GM23338 (cell line): Measurements from ENCODE around the gene NUDC. TPM values are rescaled to one million over a fixed set of nuclear protein-coding genes. Genes with fewer than 3 reads are reported as not detected.

Source experiments
- ATAC-seq: fragments of 200-7000 bp; cut with Tn5 transposase; 3 replicates; pipeline ENCODE4 v1.9.1; 2020
- DNase-seq: peaks from one replicate; pipeline ENCODE4 v3.0.0-alpha.2; 2015; ENCODE audit warnings: low spot score
- H2AFZ ChIP-seq: fragments of 200-600 bp; sonication (generic); 2 replicates; pipeline ENCODE4 v1.8.0; 2016; ENCODE audit warnings: antibody characterized with exemption, mild to moderate bottlenecking, moderate library complexity
- H3F3A ChIP-seq: fragments of 200-600 bp; sonication (generic); replicated peaks from 2 replicates; pipeline ENCODE4 v1.8.0; 2017; ENCODE audit warnings: antibody characterized with exemption, mixed run types, low read depth
- H3K27ac ChIP-seq: fragments of 200-600 bp; sonication (generic); 2 replicates; pipeline ENCODE4 v1.6.1; 2016; ENCODE audit warnings: low read depth
- H3K27me3 ChIP-seq: fragments of 200-600 bp; sonication (generic); 2 replicates; pipeline ENCODE4 v1.8.0; 2016; ENCODE audit warnings: mild to moderate bottlenecking, mixed run types, moderate library complexity; ENCODE audit not compliant: insufficient read depth
- H3K36me3 ChIP-seq: fragments of 200-600 bp; sonication (generic); 2 replicates; pipeline ENCODE4 v1.8.0; 2016; ENCODE audit warnings: mild to moderate bottlenecking; ENCODE audit not compliant: insufficient read depth
- H3K4me1 ChIP-seq: fragments of 200-600 bp; sonication (generic); 2 replicates; pipeline ENCODE4 v1.8.0; 2016; ENCODE audit warnings: mild to moderate bottlenecking, moderate library complexity; ENCODE audit not compliant: insufficient read depth
- H3K4me2 ChIP-seq: fragments of 200-600 bp; sonication (generic); 2 replicates; pipeline ENCODE4 v1.7.1; 2017; ENCODE audit warnings: mixed run types
- H3K4me3 ChIP-seq: fragments of 200-600 bp; sonication (generic); 2 replicates; pipeline ENCODE4 v1.6.1; 2016; ENCODE audit warnings: mixed run types
- H3K79me2 ChIP-seq: fragments of 200-600 bp; sonication (generic); replicated peaks from 2 replicates; pipeline ENCODE4 v1.8.0; 2017; ENCODE audit warnings: mild to moderate bottlenecking; ENCODE audit not compliant: insufficient read depth
- H3K9me2 ChIP-seq: fragments of 200-600 bp; sonication (generic); 2 replicates; pipeline ENCODE4 v1.8.0; 2017; ENCODE audit not compliant: insufficient read depth
- H4K20me1 ChIP-seq: fragments of 200-600 bp; sonication (generic); replicated peaks from 2 replicates; pipeline ENCODE4 v1.8.0; 2017; ENCODE audit warnings: mild to moderate bottlenecking; ENCODE audit not compliant: insufficient read depth
- H3K27ac Mint-ChIP-seq: 2 replicates; pipeline ENCODE4 v1.8.0; 2020; ENCODE audit warnings: inconsistent platforms, mild to moderate bottlenecking, moderate library complexity, mixed read lengths
- H3K27me3 Mint-ChIP-seq: 3 replicates; pipeline ENCODE4 v1.8.0; 2022; ENCODE audit warnings: low read depth, mild to moderate bottlenecking, moderate library complexity, mixed read lengths, inconsistent platforms; ENCODE audit not compliant: insufficient read depth, poor library complexity
- H3K36me3 Mint-ChIP-seq: 3 replicates; pipeline ENCODE4 v1.8.0; 2021; ENCODE audit warnings: low read depth, mild to moderate bottlenecking, inconsistent platforms, moderate library complexity, mixed read lengths
- H3K4me1 Mint-ChIP-seq: 3 replicates; pipeline ENCODE4 v1.8.0; 2020; ENCODE audit warnings: mild to moderate bottlenecking, inconsistent platforms, mixed read lengths
- H3K4me3 Mint-ChIP-seq: 3 replicates; pipeline ENCODE4 v1.8.0; 2021; ENCODE audit warnings: moderate library complexity, mild to moderate bottlenecking, inconsistent platforms, mixed read lengths
- H3K9me3 Mint-ChIP-seq: 3 replicates; pipeline ENCODE4 v1.8.0; 2020; ENCODE audit warnings: moderate library complexity, mild to moderate bottlenecking, inconsistent platforms, mixed read lengths
- CREB1 ChIP-seq: fragments of 250-450 bp; sonication (Bioruptor Pico); IDR thresholded peaks from 2 replicates; pipeline ENCODE4 v1.5.0; 2020; ENCODE audit warnings: low read depth, mild to moderate bottlenecking, moderate library complexity
- EZH2 ChIP-seq: fragments of 200-600 bp; sonication (generic); IDR thresholded peaks from one replicate; pipeline ENCODE4 v1.8.0; 2017; ENCODE audit warnings: antibody characterized with exemption, mild to moderate bottlenecking, low read depth; ENCODE audit not compliant: unreplicated experiment
- EZH2phosphoT487 ChIP-seq: fragments of 200-600 bp; sonication (generic); IDR thresholded peaks from one replicate; pipeline ENCODE4 v1.8.1; 2018; ENCODE audit warnings: antibody characterized with exemption; ENCODE audit not compliant: unreplicated experiment
- JUNB ChIP-seq: IDR thresholded peaks from one replicate; pipeline ENCODE4 v1.6.1; 2016; ENCODE audit warnings: antibody characterized with exemption; ENCODE audit not compliant: unreplicated experiment
- NANOG ChIP-seq: IDR thresholded peaks from 2 replicates; pipeline ENCODE4 v1.6.1; 2016; ENCODE audit warnings: antibody characterized with exemption, borderline replicate concordance
- POLR2AphosphoS5 ChIP-seq: IDR thresholded peaks from 2 replicates; pipeline ENCODE4 v1.6.1; 2016; ENCODE audit warnings: antibody characterized with exemption, low read depth
- STAT1 ChIP-seq: IDR thresholded peaks from one replicate; pipeline ENCODE4 v1.6.1; 2016; ENCODE audit warnings: antibody characterized with exemption; ENCODE audit not compliant: unreplicated experiment
- ZNF114 ChIP-seq: fragments of 250-450 bp; sonication (Bioruptor Pico); IDR thresholded peaks from 2 replicates; pipeline ENCODE4 v1.5.0; 2020; ENCODE audit warnings: mild to moderate bottlenecking, moderate library complexity
- ZNF331 ChIP-seq: fragments of 250-450 bp; sonication (Bioruptor Pico); IDR thresholded peaks from 2 replicates; pipeline ENCODE4 v1.5.0; 2020; ENCODE audit warnings: low read depth, mild to moderate bottlenecking, moderate library complexity
- polyA plus RNA-seq: library from polyadenylated mRNA; unstranded; fragments of >200 nt; fragmentation: Nextera tagmentation; extraction: Ambion mirVana; gene quantifications from 2 replicates; pipeline ENCODE4 v1.2.1, GENCODE V29; 2016
- total RNA-seq: library from RNA; depleted of rRNA; stranded (reverse); fragments of >200 nt; shearing (Covaris generic); gene quantifications from 2 replicates; pipeline ENCODE4 v1.2.3, GENCODE V29; 2014
- TF ChIP-seq, protein P1 (sequence below): IDR thresholded peaks from 2 replicates; pipeline ENCODE4 v1.6.1; 2016; ENCODE audit warnings: antibody characterized with exemption
- TF ChIP-seq, protein P2 (sequence below): IDR thresholded peaks from one replicate; pipeline ENCODE4 v1.6.1; 2018; ENCODE audit warnings: antibody characterized with exemption; ENCODE audit not compliant: unreplicated experiment
- TF ChIP-seq, protein P3 (sequence below), 2 experiments: fragments of 200-600 bp in 1 of 2; sonication (generic) in 1 of 2; conservative IDR thresholded peaks; 2 replicates each; pipeline versions ENCODE4 v1.5.1 to v1.6.1; 2016 to 2017; ENCODE audit warnings: antibody characterized with exemption in 2 of 2, low read depth in 2 of 2, mild to moderate bottlenecking in 2 of 2, moderate library complexity in 1 of 2
- TF ChIP-seq, protein P4 (sequence below): fragments of 250-450 bp; sonication (Bioruptor Pico); IDR thresholded peaks from 2 replicates; pipeline ENCODE4 v1.5.0; 2020; ENCODE audit warnings: mild to moderate bottlenecking, moderate library complexity

The NUDC gene
- total and polyA plus RNA-seq, 2 experiments from 2014 or later = 96.2 to 224 TPM

DNA sequence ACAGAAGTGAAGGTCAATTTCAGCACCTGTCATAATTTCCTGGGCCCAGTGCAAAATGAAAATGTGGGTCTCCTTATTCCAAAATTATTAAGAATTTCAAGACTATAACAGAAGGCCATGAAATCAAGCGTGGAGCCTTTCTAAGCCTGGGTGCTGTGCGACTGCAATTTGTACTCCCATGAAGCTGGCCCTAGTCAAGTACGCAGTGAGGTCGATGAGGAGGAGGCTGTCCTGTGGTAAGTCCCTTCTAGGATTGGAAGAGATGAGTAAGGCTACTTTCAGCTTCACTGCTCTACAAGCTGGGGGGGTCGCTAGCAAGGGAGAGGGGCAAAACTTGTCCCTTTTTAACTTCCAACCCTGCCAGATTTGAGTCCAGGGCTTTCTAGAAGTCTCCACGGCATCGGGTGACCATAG, 410 bp upstream of the NUDC start:
- peaks cover 23% of the 10 kb centered on the region for H3K36me3 ChIP-seq
- peak; percentile 38 for ATAC-seq
- H3K27me3 ChIP-seq = no peaks in the 10 kb centered on the region
- H3K27ac Mint-ChIP-seq = peak overlapping the region; percentile 98
- peaks cover 23% of the 10 kb centered on the region; the same call in 1 of the 2 replicates for H4K20me1 ChIP-seq
- H3K4me1 ChIP-seq = peaks cover 12% of the 10 kb centered on the region
- peak overlapping the region; percentile 97; the same call in 1 of the 2 replicates for H3K4me2 ChIP-seq
- TF ChIP-seq STAT1 = no peak
- no peak for TF ChIP-seq EZH2phosphoT487
- TF ChIP-seq, protein P1, sequence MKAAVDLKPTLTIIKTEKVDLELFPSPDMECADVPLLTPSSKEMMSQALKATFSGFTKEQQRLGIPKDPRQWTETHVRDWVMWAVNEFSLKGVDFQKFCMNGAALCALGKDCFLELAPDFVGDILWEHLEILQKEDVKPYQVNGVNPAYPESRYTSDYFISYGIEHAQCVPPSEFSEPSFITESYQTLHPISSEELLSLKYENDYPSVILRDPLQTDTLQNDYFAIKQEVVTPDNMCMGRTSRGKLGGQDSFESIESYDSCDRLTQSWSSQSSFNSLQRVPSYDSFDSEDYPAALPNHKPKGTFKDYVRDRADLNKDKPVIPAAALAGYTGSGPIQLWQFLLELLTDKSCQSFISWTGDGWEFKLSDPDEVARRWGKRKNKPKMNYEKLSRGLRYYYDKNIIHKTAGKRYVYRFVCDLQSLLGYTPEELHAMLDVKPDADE = no peak
- TF ChIP-seq NANOG = no peak
- TF ChIP-seq, protein P2, sequence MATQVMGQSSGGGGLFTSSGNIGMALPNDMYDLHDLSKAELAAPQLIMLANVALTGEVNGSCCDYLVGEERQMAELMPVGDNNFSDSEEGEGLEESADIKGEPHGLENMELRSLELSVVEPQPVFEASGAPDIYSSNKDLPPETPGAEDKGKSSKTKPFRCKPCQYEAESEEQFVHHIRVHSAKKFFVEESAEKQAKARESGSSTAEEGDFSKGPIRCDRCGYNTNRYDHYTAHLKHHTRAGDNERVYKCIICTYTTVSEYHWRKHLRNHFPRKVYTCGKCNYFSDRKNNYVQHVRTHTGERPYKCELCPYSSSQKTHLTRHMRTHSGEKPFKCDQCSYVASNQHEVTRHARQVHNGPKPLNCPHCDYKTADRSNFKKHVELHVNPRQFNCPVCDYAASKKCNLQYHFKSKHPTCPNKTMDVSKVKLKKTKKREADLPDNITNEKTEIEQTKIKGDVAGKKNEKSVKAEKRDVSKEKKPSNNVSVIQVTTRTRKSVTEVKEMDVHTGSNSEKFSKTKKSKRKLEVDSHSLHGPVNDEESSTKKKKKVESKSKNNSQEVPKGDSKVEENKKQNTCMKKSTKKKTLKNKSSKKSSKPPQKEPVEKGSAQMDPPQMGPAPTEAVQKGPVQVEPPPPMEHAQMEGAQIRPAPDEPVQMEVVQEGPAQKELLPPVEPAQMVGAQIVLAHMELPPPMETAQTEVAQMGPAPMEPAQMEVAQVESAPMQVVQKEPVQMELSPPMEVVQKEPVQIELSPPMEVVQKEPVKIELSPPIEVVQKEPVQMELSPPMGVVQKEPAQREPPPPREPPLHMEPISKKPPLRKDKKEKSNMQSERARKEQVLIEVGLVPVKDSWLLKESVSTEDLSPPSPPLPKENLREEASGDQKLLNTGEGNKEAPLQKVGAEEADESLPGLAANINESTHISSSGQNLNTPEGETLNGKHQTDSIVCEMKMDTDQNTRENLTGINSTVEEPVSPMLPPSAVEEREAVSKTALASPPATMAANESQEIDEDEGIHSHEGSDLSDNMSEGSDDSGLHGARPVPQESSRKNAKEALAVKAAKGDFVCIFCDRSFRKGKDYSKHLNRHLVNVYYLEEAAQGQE = no peak
- no peak for TF ChIP-seq ZNF114 (CRISPR knock-in tag)
- no peak for TF ChIP-seq EZH2
- TF ChIP-seq, protein P3, sequence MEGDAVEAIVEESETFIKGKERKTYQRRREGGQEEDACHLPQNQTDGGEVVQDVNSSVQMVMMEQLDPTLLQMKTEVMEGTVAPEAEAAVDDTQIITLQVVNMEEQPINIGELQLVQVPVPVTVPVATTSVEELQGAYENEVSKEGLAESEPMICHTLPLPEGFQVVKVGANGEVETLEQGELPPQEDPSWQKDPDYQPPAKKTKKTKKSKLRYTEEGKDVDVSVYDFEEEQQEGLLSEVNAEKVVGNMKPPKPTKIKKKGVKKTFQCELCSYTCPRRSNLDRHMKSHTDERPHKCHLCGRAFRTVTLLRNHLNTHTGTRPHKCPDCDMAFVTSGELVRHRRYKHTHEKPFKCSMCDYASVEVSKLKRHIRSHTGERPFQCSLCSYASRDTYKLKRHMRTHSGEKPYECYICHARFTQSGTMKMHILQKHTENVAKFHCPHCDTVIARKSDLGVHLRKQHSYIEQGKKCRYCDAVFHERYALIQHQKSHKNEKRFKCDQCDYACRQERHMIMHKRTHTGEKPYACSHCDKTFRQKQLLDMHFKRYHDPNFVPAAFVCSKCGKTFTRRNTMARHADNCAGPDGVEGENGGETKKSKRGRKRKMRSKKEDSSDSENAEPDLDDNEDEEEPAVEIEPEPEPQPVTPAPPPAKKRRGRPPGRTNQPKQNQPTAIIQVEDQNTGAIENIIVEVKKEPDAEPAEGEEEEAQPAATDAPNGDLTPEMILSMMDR (conservative IDR thresholded peaks at IDR 0.05; ENCODE audit: low read depth in 2 of 2) = no peak
- TF ChIP-seq, protein P4, sequence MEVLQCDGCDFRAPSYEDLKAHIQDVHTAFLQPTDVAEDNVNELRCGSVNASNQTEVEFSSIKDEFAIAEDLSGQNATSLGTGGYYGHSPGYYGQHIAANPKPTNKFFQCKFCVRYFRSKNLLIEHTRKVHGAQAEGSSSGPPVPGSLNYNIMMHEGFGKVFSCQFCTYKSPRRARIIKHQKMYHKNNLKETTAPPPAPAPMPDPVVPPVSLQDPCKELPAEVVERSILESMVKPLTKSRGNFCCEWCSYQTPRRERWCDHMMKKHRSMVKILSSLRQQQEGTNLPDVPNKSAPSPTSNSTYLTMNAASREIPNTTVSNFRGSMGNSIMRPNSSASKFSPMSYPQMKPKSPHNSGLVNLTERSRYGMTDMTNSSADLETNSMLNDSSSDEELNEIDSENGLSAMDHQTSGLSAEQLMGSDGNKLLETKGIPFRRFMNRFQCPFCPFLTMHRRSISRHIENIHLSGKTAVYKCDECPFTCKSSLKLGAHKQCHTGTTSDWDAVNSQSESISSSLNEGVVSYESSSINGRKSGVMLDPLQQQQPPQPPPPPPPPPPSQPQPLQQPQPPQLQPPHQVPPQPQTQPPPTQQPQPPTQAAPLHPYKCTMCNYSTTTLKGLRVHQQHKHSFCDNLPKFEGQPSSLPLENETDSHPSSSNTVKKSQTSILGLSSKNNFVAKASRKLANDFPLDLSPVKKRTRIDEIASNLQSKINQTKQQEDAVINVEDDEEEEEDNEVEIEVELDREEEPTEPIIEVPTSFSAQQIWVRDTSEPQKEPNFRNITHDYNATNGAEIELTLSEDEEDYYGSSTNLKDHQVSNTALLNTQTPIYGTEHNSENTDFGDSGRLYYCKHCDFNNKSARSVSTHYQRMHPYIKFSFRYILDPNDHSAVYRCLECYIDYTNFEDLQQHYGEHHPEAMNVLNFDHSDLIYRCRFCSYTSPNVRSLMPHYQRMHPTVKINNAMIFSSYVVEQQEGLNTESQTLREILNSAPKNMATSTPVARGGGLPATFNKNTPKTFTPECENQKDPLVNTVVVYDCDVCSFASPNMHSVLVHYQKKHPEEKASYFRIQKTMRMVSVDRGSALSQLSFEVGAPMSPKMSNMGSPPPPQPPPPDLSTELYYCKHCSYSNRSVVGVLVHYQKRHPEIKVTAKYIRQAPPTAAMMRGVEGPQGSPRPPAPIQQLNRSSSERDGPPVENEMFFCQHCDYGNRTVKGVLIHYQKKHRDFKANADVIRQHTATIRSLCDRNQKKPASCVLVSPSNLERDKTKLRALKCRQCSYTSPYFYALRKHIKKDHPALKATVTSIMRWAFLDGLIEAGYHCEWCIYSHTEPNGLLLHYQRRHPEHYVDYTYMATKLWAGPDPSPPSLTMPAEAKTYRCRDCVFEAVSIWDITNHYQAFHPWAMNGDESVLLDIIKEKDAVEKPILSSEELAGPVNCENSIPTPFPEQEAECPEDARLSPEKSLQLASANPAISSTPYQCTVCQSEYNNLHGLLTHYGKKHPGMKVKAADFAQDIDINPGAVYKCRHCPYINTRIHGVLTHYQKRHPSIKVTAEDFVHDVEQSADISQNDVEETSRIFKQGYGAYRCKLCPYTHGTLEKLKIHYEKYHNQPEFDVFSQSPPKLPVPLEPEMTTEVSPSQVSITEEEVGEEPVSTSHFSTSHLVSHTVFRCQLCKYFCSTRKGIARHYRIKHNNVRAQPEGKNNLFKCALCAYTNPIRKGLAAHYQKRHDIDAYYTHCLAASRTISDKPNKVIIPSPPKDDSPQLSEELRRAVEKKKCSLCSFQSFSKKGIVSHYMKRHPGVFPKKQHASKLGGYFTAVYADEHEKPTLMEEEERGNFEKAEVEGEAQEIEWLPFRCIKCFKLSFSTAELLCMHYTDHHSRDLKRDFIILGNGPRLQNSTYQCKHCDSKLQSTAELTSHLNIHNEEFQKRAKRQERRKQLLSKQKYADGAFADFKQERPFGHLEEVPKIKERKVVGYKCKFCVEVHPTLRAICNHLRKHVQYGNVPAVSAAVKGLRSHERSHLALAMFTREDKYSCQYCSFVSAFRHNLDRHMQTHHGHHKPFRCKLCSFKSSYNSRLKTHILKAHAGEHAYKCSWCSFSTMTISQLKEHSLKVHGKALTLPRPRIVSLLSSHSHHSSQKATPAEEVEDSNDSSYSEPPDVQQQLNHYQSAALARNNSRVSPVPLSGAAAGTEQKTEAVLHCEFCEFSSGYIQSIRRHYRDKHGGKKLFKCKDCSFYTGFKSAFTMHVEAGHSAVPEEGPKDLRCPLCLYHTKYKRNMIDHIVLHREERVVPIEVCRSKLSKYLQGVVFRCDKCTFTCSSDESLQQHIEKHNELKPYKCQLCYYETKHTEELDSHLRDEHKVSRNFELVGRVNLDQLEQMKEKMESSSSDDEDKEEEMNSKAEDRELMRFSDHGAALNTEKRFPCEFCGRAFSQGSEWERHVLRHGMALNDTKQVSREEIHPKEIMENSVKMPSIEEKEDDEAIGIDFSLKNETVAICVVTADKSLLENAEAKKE (CRISPR knock-in tag) = no peak
- TF ChIP-seq JUNB = no peak
- no peak for TF ChIP-seq POLR2AphosphoS5
- TF ChIP-seq ZNF331 (CRISPR knock-in tag) = no peak
- TF ChIP-seq CREB1 (CRISPR knock-in tag) = no peak
- H2AFZ ChIP-seq = peak overlapping the region; percentile 96
- peaks cover 42% of the 10 kb centered on the region for H3K79me2 ChIP-seq
- H3F3A ChIP-seq = peaks cover 16% of the 10 kb centered on the region; the same call in 1 of the 2 replicates
- H3K4me3 Mint-ChIP-seq = peak overlapping the region; percentile 93
- peak overlapping the region; percentile 43 for H3K27ac ChIP-seq
- no peaks in the 10 kb centered on the region for H3K9me3 Mint-ChIP-seq
- H3K4me3 ChIP-seq = peak overlapping the region; percentile 93
- no peaks in the 10 kb centered on the region for H3K9me2 ChIP-seq
- peaks cover 33% of the 10 kb centered on the region for H3K36me3 Mint-ChIP-seq
- H3K4me1 Mint-ChIP-seq = peaks cover 18% of the 10 kb centered on the region
- no peak for DNase-seq
- H3K27me3 Mint-ChIP-seq = peaks cover 13% of the 10 kb centered on the region
